Measurements from ENCODE around the gene EFHB. TPM values are rescaled to one million over a fixed set of nuclear protein-coding genes. Genes with fewer than 3 reads are reported as not detected.

The EFHB gene, protein sequence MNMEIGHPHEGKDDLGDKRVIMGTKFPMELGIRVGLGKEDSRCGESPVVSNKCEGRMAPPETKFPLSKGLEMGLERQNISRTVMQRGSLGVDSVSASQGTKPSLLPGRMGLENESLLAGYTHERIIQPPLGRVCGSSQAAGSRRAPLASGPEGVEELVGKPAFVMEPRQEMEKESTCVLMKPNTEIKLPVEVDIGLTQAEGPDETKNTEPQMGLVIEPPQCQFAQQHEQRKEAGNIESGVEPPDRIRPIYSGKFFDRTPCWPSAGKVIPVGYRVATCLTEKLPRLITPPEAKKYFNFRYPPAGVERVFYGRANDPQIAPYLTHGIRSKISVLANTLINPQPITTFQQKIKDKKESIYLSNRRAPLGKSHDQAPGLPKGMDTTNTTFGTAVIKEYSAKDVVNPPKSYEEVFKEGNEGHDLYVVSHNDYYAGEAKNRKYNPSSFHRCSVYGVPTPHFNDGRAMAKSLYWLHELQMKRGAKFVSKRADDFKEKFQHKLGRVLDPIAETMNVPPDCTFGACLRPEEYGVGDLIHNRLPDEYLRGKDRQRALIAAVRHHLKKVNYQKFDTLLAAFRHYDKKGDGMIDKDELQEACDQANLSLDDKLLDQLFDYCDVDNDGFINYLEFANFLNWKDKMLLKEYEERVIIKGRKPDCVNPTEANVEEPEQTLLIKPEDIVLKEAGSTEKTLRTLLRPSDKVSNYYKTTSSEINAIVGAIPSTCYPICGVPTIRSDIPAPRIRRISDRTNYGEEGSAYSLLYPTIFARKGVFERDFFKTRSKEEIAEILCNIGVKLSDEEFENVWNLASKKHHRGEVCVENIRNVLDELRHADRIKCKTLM
- total RNA-seq (2022; extraction: Qiagen RNA extraction): 0.78 to 2.0 TPM (median 1.0 TPM) in 5 replicates

GRCh38 chr3:19934098-19934566 is at the start of gene EFHB:
TSS of gene EFHB (minus strand) at chr3:19934217. CDS start at chr3:19934018, 199 bp downstream.

DNA sequence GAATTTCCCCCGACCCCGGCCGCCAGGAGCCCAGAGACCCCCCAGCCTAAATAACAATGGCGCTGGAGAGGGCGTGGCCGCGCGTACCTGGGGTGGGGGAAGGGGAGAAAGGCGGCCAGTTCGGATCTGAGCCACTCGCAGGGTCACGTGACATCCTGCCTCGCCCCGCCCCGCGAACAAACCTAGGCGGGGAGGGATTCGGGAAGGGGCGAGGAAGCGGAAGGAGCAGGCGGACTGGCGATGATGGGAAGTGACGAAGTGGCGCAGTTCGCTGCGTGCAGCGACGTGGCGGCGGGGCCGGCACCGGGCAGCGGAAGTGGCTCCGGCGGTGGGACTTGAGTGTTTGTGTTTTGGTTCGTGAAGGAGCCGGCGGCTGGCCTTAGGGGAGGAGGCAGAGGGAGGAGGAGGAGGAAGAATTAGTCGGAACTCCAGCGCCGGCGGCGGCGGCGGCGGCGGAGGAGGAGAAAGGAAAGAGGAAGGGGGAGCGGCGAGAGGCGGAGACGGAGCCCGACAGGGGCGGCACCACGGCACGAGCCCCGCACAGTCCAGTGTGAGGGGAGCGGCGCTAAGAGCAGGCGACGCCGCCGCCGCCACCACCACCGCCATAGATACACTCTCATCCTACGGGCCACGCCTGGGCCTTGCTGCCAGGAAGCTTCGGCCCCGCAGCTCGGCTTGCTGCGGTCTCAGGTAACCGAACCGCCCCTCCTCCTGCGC is 13.0 kb upstream of the EFHB start, which contains the start of gene RAB5A:
Gene RAB5A, plus strand, starts transcription at position 266 of the 717 bp plus-strand sequence. CDS start 3,802 bp downstream, outside the sequence.

Other genes with a start within 250 kb of the EFHB start
- 38.3 to 70.4 TPM (median 50.1 TPM) in 5 replicates for gene RAB5A, start 12.9 kb upstream of the EFHB start, total RNA-seq (2022; extraction: Qiagen RNA extraction)
- gene PP2D1, start 78.0 kb upstream of the EFHB start, total RNA-seq (2022; extraction: Qiagen RNA extraction): not detected in 5 replicates
- gene KAT2B, start 106.2 kb upstream of the EFHB start, total RNA-seq (2022; extraction: Qiagen RNA extraction): 5.4 to 9.0 TPM (median 5.7 TPM) in 5 replicates

All from A549 treated with Mapracorat at 1 μM for 4 hours (cell line).